Activated CD4-positive, alpha-beta T cell treated with anti-CD3 and anti-CD28 coated beads, Interleukin-2, amount 50 U/mL, for 4 hours (primary cell): ENCODE results near the gene PTPRM.

ENCODE experiments used
- DNase-seq, 2 experiments: peaks; one replicate each; pipeline ENCODE4 v3.0.0-alpha.2; 2020

Gene PTPRM

GRCh38 chr18:7600528-7601245, 33.6 kb downstream of the PTPRM start:
- DNase-seq: no peak

GRCh38 chr18:7601246-7601615, 34.1 kb downstream of the PTPRM start:
- no peak for DNase-seq

- no peak for DNase-seq
Measured at GRCh38 chr18:7601936-7602335, 34.8 kb downstream of the PTPRM start.

- DNase-seq: no peak
Measured at GRCh38 chr18:7603259-7604000, 36.3 kb downstream of the PTPRM start.

GRCh38 chr18:7604361-7604760, 37.2 kb downstream of the PTPRM start:
- no peak for DNase-seq

GRCh38 chr18:7605705-7606104, 38.6 kb downstream of the PTPRM start:
- no peak for DNase-seq

- no peak for DNase-seq
Measured at GRCh38 chr18:7607540-7608173, 40.5 kb downstream of the PTPRM start.

GRCh38 chr18:7608174-7608550, 41.0 kb downstream of the PTPRM start:
- no peak for DNase-seq

- no peak for DNase-seq
Measured at GRCh38 chr18:7608781-7609201, 41.7 kb downstream of the PTPRM start.

GRCh38 chr18:7609617-7610016, 42.5 kb downstream of the PTPRM start:
- no peak for DNase-seq

GRCh38 chr18:7614042-7614441, 46.9 kb downstream of the PTPRM start:
- no peak for DNase-seq

GRCh38 chr18:7615840-7616239, 48.7 kb downstream of the PTPRM start:
- no peak for DNase-seq

- no peak for DNase-seq
Measured at GRCh38 chr18:7616661-7617060, 49.5 kb downstream of the PTPRM start.

- no peak for DNase-seq
Measured at GRCh38 chr18:7617738-7618422, 50.8 kb downstream of the PTPRM start.

GRCh38 chr18:7618891-7619442, 51.9 kb downstream of the PTPRM start:
- DNase-seq: no peak

GRCh38 chr18:7619676-7620075, 52.6 kb downstream of the PTPRM start:
- DNase-seq: no peak

- DNase-seq: no peak
Measured at GRCh38 chr18:7622721-7623120, 55.6 kb downstream of the PTPRM start.

- DNase-seq: no peak
Measured at GRCh38 chr18:7623681-7624080, 56.6 kb downstream of the PTPRM start.

- no peak for DNase-seq
Measured at GRCh38 chr18:7624697-7625096, 57.6 kb downstream of the PTPRM start.

- no peak for DNase-seq
Measured at GRCh38 chr18:7626175-7626921, 59.2 kb downstream of the PTPRM start.

- no peak for DNase-seq
Measured at GRCh38 chr18:7626922-7627440, 59.9 kb downstream of the PTPRM start.

- DNase-seq: no peak
Measured at GRCh38 chr18:7629416-7629815, 62.3 kb downstream of the PTPRM start.
